Glomerular endothelial cell (primary cell): Measurements from ENCODE around the gene KBTBD6. TPM values are rescaled to one million over a fixed set of nuclear protein-coding genes. Genes with fewer than 3 reads are reported as not detected.
"Not testable (repeated sequence)": the region's sequence is repeated elsewhere in the genome, so short reads cannot be mapped to it uniquely, and the experiment has no call there.

Experiments used
- DNase-seq: peaks from one replicate; pipeline ENCODE4 v3.0.0-alpha.2; 2011; ENCODE audit warnings: low read depth, low spot score; ENCODE audit errors: extremely low read depth
- total RNA-seq: library from RNA; depleted of rRNA; stranded (reverse); fragments of >200 nt; gene quantifications from 2 replicates; pipeline ENCODE4 v1.2.3, GENCODE V29; 2015

Gene KBTBD6, protein sequence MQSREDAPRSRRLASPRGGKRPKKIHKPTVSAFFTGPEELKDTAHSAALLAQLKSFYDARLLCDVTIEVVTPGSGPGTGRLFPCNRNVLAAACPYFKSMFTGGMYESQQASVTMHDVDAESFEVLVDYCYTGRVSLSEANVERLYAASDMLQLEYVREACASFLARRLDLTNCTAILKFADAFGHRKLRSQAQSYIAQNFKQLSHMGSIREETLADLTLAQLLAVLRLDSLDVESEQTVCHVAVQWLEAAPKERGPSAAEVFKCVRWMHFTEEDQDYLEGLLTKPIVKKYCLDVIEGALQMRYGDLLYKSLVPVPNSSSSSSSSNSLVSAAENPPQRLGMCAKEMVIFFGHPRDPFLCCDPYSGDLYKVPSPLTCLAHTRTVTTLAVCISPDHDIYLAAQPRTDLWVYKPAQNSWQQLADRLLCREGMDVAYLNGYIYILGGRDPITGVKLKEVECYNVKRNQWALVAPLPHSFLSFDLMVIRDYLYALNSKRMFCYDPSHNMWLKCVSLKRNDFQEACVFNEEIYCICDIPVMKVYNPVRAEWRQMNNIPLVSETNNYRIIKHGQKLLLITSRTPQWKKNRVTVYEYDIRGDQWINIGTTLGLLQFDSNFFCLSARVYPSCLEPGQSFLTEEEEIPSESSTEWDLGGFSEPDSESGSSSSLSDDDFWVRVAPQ
- total RNA-seq = 5.8 and 6.2 TPM in 2 replicates

DNA sequence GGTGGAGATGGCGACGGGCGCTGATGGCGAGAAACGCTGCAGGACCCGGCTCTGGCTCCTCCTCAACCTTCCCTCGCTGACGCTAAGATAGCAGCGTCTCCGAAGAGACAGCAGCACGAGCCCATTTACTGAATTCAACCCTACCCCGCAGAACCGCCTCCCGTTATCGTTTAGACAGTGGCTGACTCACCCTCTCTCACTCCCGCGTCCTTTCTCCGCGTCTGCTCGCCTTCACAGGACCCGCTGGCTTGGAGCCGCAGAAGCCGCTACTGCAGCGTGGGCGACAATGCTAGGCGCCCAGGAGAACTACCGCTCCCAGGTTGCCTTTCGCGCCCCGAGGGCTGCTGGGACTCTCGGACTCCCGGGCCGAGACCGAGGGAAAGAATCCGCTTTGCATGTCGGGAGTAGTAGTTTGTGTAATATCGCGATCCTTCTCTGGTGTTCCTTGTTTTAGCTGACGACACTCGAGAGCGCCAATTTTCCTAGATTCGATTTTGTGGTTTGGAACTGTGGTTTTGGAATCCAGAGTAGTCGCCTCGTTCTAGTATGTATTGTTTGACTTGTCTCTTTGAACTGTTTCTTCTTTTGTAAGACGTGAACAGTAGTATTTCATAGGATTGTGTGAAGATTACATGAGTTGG lies at the start of gene KBTBD6:
TSS of gene KBTBD6 (minus strand) at position 291 of the 641 bp plus-strand sequence. CDS start 291 bp downstream, outside the sequence.
- peak; percentile 95 for DNase-seq

DNA sequence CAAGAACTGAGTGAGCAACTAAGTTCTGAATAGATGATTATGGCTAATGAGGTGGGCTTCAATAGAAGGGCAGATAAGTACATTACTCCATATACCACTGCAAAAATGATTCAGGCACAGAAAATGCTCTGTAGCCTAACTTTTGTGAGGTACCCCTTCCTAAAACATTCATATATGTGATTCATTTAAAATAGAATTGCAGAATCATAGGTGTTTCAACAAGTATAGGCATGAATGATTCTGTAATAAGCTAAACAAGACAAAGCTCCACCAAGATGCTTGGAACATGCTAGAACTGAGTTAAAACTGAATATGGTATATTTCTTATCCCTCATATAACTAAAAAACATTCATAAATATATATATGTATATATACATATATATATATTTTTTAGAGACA lies 49.6 kb upstream of the KBTBD6 start:
- DNase-seq = no peak

DNA sequence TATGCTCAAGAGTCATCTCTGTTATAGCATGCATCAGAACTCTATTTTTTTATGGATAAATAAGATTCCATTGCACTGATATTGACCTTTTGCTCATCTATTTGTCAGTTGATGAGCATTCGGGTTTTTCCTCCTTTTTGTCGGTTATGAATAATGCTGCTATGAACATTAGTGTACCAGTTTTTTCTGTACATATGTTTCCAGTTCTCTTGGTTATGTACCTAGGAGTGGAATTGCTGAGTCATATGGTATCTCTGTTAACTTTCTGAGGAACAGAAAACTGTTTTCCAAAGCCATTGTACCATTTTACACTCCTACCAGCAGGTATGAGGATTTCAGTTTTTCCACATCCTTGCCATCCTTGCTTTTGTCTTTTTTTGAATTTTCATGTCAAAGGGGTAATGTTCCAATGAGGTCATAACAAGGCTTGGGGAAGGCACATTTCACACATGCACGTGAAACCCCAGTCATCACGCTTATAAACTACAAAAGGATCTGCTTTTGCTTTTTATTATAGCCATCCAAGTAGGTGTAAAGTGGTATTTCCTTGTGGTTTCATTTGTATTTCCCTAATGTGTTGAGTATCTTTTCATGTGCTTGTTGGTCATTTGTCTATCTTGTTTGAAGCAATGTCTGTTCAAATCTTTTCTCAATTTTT lies 47.1 kb upstream of the KBTBD6 start:
- no peak for DNase-seq

DNA sequence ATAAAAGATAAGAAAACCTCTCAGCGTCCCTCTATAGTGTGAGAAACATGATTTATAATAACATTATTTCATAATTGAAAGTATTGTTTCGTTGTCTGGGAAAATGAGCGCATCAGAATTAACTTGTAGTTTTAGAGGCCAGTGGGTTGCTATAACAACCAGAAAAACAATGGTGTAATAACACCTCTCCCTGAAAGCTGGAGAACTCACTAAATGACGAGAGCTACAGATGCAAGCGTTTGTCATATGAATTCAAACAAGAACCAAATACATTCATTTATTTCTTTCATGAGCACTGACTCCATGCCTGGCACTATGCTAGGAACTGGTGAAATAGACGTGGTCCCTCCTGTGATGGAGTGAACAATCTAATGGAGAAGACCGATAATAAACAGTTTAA lies 45.4 kb upstream of the KBTBD6 start:
- DNase-seq = no peak

DNA sequence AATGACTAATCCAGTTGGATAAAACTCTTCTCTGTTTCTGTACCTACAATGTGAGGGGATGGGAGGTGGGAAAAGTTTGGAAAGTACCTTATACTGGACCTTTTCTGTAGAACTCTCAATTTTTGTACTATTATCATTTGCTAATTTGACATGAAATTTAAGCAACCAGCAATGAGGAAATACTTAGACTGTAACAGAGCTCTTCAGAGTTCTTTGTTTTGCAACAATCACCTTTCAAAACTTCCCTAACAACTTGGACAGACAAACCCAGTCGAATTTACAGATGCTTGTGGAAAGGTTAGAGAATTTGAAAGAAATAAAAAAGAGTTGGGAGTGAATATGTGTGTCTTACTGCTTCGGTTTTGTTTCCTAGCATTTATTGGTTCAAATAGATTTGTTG lies 45.0 kb upstream of the KBTBD6 start:
- no peak for DNase-seq

DNA sequence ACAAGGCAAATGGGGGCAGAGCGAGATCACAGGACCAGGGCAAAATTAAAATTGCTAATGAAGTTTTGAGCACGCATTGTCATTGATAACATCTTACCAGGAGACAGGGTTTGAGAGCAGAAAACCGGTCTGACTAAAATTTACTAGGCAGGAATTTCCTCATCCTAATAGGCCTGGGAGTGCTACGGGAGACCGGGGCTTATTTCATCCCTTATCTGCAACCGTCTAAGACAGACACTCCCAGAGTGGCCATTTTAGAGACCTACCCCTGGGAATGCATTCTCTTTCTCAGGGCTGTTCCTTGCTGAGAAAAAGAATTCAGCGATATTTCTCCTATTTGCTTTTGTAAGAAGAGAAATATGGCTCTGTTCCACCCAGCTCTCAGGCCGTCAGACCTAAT lies 43.0 kb upstream of the KBTBD6 start:
- not testable (repeated sequence) for DNase-seq

DNA sequence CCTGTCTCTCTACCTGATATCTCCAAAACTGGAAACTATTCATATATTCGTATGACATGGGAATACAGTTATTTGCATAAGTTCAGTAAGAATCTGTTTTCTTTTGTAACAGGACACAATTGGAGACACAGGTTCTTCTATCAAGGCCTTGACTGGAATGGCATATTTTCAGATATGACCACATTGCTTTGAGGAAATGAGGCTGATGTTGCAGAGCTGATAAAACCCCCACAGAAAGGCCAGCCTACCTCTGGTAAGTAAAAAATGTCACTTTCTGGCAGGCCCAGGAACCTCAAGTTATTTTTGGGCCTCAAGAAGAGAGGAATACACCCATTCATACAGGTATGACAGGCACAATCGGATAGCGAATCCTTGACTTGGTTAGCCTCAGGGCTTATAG lies 29.5 kb upstream of the KBTBD6 start:
- no peak for DNase-seq

DNA sequence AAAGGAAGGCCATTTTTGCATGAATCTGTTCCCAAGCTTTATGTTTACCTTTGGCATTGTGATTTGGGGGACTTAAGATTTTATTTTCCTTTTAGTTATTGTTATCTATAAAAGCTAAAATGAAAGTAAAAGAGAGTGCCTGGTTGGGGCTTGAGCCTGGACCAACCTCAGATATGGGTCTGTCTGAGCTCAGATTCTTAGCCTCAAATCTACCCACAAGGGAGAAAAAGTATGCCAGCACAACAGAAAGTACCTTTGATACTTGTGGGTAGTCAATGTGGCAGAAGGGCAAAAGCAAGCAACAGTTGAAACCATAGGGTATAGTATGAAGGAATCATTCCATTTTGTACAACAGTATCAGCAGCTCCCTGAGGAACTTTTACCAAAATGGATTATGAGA lies 26.6 kb upstream of the KBTBD6 start:
- DNase-seq = no peak

DNA sequence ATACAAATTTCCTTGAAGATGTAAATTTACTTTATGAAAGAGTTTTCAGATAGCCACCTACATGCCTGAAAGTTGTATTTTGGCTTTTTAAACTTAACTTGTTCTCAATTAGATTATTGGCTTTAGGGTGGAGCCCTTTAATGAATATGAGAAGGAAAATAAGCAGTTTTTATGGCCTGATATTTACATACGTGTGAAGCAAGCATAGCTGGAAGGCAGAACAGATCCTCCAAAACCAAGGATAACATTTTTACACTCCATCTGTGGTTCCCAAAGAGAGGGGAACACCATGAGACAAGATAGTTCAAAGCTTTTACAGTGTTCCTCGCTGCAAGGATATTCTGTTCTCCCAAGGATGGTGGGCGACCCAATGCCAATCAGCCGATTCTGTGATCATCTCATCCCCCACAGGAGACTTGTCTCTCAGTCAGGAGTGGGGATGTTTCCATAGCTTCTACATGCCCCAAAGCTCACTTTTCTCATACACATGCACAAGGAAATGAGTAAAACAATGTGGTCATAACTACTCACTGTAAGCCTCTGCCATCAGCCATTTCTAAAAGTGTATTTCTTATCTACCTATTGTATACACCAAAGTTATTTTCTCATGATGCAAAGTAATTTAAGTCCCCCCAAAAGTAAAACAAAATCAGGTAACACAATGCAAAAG lies 24.6 kb upstream of the KBTBD6 start:
- DNase-seq = no peak

DNA sequence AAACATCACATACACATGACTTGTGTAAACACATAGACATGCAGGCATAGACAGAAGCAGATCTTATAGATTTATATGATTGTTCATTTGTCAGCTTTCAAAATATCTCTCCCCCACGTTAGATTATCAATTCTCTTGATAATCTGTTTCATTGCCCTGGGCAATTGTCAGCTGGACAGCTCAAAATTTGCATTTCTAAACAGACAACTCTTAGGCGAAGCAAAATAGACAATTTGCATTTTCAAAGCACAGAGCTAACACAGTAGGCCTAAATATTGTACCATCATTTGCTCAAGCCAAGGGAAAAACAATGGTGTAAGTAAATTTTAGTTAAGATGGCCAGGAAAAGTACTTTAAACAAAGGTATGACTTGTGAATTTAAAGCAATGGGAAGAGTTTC lies 24.0 kb upstream of the KBTBD6 start:
- no peak for DNase-seq

DNA sequence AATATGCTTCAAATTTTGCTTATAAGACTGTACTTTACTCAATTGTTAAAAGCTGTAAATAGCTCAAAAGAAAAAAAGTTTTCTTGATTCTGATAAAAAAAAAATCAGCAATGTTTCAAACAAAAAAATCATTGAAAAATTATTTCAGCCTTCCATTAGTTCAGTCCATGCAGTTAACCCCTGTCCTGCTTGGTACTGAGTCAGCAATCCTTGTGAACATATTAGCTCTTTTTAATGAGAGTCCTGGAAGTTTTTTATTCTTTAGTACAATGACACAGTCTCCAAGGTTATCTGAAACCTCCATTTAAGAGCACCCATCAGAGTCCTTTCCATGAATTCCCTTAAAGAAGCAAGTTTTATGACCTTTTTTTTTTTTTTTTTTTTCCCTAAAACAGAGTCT lies 21.4 kb upstream of the KBTBD6 start:
- DNase-seq = no peak

DNA sequence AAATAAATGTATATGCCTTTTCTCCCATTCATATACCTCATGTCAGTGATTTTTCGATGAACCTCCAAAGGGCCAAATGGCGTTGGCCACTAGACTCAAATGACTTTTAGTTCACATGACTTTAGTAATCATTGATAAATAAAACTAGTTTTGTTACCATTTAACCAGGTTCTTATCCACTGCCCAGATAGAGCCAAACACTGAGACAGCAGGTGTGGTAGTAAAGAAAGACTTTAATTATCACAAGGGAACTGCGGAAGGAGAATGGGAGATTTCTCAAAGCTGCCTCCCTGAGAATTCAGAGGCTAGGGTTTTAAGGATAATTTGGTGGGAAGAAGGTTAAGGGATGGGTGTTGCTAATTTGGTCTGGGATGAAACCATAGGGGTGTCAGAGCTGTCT lies 19.4 kb upstream of the KBTBD6 start:
- DNase-seq = no peak

DNA sequence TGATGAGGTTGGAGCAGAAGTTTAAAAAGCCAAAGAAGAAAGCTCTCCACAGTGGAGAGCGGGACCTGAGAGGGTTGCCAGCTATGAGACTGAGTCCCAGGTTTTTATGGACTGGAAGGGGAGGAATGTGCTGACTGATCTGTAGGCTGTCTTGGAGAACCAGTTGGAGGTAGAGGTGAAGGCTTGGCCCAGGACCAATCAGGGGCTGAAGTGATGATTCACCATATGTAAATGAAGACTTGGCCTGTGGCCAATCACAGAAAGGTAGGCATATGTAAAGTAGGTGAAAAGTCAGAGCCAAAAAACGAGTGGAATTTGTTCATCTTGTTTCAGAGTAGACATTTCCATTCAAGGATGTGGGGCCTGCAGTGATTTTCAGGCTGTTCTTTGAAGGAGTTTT lies 17.5 kb upstream of the KBTBD6 start:
- no peak for DNase-seq

DNA sequence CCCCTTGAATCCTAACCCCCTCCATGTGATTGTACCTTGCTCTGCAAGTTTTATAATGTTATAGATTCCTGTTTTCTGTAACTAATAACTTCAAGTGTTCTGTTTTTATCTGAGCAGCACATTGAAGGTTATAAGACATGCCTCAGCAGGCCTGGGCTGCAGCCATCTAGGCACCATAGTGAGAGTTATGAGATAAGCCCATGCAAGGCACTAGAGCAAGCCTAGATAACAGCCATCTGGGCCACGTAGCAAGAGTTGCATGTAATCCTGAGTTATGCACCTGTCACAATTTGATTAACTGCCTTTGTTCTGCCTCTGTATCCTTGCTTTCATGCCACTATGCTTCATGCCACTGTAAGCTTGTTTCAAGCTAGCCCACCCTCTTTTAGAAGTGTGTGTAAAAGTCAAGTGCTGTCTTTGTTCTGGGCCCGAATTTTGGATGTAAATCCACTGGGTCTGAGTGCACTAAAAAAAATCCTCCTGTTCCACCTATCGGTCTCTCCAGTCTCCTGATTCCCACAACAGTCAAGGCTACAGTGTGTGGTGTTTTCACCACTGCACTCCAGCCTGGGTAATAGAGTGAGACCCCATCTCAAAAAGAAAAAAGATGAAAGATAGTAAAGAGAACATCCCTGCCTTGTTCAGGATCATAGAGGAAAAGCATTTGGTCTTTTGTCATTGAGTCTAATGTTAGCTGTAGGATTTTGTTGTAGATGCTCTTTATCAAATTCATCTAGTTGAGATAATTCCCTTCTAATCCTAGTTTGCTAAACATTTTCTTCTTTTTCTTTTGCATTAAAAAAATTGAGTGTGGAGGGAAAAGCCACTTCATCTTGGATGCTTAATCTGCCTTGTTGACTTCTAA lies 16.0 kb upstream of the KBTBD6 start:
- no peak for DNase-seq

DNA sequence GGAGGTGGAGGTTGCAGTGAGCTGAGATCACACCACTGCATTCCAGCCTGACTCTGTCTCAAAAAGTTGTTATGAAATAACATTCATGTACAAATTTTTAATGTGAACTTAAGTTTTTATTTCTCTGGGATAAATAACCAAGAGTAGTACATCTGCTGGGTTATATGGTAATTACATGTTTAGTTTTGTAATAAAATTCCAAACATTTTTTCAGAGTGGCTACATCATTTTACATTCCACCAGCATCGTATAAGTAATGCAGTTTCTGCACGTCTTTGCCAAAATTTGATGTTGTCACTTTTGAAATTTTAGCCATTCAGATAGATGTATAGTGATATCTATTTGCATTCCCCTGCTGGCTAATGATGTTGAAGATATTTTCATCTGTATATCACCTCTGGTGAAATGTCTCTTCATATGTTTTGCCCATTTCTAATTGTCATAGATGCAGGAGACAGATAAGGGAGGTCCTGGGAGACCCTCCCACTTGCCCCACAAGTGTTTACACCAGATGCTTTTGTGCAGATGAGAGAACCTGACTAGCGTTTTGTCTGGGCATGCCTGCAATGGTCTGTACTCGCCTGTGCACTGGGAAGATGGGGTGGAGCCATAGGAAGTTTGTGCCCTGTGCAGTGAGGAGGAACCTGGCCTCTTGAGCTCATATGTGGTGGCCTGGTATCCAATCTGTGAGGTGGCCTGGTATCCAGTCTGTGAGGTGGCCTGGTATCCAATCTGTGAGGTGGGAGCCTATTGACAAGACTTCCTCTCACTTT lies 12.7 kb upstream of the KBTBD6 start:
- DNase-seq = no peak

DNA sequence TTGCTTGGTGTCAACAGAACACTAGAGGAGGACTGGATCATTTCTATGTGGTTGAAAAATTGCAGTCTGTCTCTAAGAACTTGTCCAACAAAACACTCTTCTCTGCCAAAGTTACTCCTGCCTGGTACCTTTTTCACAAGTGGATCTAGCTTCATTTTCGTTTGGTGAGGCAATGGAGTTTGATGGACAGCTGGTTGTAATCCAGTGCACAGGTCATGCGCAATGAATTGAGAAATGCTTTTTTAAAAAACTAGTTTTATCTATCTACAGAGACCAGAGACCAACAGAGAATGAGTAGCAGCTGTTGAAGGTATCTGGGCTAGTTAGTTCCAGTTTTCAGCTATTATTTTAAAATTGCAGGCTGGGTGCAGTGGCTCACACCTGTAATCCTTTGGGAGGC lies 12.0 kb upstream of the KBTBD6 start:
- DNase-seq = no peak

DNA sequence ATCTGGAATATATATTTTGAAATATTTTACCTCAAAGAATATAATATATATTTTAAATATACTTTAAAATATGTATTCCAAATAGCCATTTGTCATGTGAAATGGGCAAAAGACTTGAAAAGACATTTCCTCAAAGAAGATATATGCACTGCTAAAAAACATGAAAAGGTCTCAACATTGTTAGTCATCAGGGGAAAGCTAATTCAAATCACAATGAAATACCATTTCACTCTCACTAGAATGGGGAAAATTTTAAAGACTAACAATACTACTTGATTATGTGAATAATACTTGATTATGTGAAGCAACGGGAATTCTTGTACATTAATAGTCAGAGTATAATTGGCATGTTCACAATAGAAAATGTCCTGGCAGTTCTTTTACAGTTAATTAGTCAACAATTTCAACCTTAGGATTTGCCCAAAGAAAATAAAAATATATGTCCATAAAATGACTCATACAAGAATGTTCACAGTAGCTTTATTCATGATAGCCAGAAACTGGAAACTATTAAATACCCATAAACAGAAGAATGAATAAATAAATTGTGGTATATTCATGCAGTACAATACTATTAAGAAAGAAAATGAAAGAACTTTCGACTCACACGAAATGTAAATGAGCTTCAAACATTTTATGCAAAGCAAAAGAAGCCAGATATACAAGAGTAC lies 6.8 kb upstream of the KBTBD6 start:
- DNase-seq = no peak

DNA sequence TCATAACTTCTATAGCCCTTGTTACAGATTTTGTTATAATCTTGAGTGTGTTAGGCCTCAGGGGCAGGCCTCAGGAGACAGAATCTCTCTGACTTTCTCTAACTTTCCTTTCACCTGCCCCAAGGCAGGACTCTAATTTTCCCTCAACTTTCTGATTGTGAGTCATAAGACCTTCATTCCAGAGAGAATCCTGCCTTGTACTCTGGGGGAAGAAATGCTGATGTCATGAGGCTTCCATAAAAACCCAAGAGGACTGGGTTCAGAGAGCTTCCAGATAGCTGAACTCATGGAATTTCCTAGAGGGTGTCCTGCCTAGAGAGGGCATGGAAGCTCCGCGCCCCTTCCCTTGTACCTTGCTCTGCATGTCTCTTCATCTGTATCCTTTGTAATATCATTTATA lies 5.3 kb upstream of the KBTBD6 start:
- no peak for DNase-seq

DNA sequence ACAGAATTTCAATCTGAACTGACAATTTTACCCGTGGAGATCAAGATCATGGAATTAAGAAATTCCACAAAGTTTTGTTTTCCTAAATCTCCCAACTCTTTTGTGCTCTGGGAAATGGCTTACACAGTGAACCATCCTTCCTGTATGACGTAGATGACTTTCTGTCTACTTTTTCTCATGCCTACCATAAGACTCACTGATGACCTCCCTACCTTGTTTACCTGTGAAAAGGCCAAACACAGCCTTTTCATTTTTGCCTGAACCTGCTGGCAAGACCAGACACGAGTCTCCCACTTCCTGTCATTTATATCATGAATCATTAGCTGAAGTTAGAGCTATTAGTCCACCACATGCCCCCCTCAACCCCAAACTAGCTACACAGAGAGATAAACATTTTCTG lies 4.6 kb upstream of the KBTBD6 start:
- DNase-seq = no peak
